ENCODE results near the gene PTGER4.
A peak's percentile ranks its signal among the peaks of the same experiment; 100 is the strongest.

The PTGER4 gene

GRCh38 chr5:40682154-40683017 lies 2.7 kb downstream of the PTGER4 start:
- Histone ChIP-seq H3K4me3 (ENCODE audit: low read length) (peak overlapping the region; percentile 75), H3K27ac (ENCODE audit: low read length) (no peak overlapping the region), H3K4me1 (ENCODE audit: control insufficient read depth, low read depth, low read length) (peaks cover 7% of the 10 kb centered on the region)

GRCh38 chr5:40683305-40683704 lies 3.6 kb downstream of the PTGER4 start:
- H3K36me3 ChIP-seq (ENCODE audit: control insufficient read depth, low read depth, low read length), result no peaks in the 10 kb centered on the region
- no peak overlapping the region for H3K4me3 ChIP-seq (ENCODE audit: low read length)
- H3K4me1 ChIP-seq (ENCODE audit: control insufficient read depth, low read depth, low read length), result peaks cover 5% of the 10 kb centered on the region
- H3K27me3 ChIP-seq (ENCODE audit: control insufficient read depth, insufficient read depth, low read length), result peaks cover 43% of the 10 kb centered on the region
- no peak overlapping the region for H3K27ac ChIP-seq (ENCODE audit: low read length)
- H3K9me3 ChIP-seq (ENCODE audit: control insufficient read depth, low read depth, low read length), result no peaks in the 10 kb centered on the region
- H3K9ac ChIP-seq (ENCODE audit: low read length), result no peak overlapping the region

More at GRCh38 chr5:40682154-40683017, 2.7 kb downstream of the PTGER4 start:
- H3K9ac ChIP-seq (ENCODE audit: low read length), result no peak overlapping the region
- no peaks in the 10 kb centered on the region for H3K9me3 ChIP-seq (ENCODE audit: control insufficient read depth, low read depth, low read length)
- no peaks in the 10 kb centered on the region for H3K36me3 ChIP-seq (ENCODE audit: control insufficient read depth, low read depth, low read length)
- peaks cover 51% of the 10 kb centered on the region for H3K27me3 ChIP-seq (ENCODE audit: control insufficient read depth, insufficient read depth, low read length)

GRCh38 chr5:40685193-40685592 lies 5.5 kb downstream of the PTGER4 start:
- Histone ChIP-seq H3K27me3 (ENCODE audit: control insufficient read depth, insufficient read depth, low read length) (peaks cover 35% of the 10 kb centered on the region), H3K9me3 (ENCODE audit: control insufficient read depth, low read depth, low read length) (no peaks in the 10 kb centered on the region), H3K27ac (ENCODE audit: low read length) (no peak overlapping the region), H3K9ac (ENCODE audit: low read length) (no peak overlapping the region), H3K4me1 (ENCODE audit: control insufficient read depth, low read depth, low read length) (no peaks in the 10 kb centered on the region), H3K4me3 (ENCODE audit: low read length) (no peak overlapping the region), H3K36me3 (ENCODE audit: control insufficient read depth, low read depth, low read length) (no peaks in the 10 kb centered on the region)

- Histone ChIP-seq H3K27me3 (ENCODE audit: control insufficient read depth, insufficient read depth, low read length) (peaks cover 27% of the 10 kb centered on the region), H3K4me3 (ENCODE audit: low read length) (no peak overlapping the region), H3K27ac (ENCODE audit: low read length) (no peak overlapping the region), H3K36me3 (ENCODE audit: control insufficient read depth, low read depth, low read length) (no peaks in the 10 kb centered on the region), H3K9ac (ENCODE audit: low read length) (no peak overlapping the region), H3K4me1 (ENCODE audit: control insufficient read depth, low read depth, low read length) (no peaks in the 10 kb centered on the region), H3K9me3 (ENCODE audit: control insufficient read depth, low read depth, low read length) (no peaks in the 10 kb centered on the region)
Measured at GRCh38 chr5:40685976-40686486, 6.3 kb downstream of the PTGER4 start.

DNA sequence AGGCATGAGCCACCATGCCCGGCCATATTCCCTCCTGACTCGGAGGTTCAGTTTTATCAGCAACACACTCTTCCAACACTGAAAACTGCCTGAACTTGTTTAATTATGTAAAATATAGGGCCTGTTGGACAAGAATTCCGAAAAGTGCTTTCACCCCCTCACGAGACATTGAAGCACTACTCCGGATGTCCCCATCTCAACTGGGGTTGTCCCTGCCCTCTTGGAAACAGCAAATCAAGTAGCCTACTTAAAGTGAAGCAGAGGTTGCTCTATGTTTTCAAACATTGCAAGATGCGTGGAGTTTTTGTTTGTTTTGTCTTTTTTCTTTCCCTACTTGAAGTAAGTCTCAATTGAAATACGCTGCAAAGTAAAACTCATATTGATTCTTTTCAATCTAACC lies 7.6 kb downstream of the PTGER4 start:
- Histone ChIP-seq H3K4me3 (ENCODE audit: low read length) (no peak overlapping the region), H3K27me3 (ENCODE audit: control insufficient read depth, insufficient read depth, low read length) (peaks cover 14% of the 10 kb centered on the region), H3K27ac (ENCODE audit: low read length) (no peak overlapping the region), H3K9me3 (ENCODE audit: control insufficient read depth, low read depth, low read length) (no peaks in the 10 kb centered on the region), H3K36me3 (ENCODE audit: control insufficient read depth, low read depth, low read length) (no peaks in the 10 kb centered on the region), H3K4me1 (ENCODE audit: control insufficient read depth, low read depth, low read length) (no peaks in the 10 kb centered on the region), H3K9ac (ENCODE audit: low read length) (no peak overlapping the region)

DNA sequence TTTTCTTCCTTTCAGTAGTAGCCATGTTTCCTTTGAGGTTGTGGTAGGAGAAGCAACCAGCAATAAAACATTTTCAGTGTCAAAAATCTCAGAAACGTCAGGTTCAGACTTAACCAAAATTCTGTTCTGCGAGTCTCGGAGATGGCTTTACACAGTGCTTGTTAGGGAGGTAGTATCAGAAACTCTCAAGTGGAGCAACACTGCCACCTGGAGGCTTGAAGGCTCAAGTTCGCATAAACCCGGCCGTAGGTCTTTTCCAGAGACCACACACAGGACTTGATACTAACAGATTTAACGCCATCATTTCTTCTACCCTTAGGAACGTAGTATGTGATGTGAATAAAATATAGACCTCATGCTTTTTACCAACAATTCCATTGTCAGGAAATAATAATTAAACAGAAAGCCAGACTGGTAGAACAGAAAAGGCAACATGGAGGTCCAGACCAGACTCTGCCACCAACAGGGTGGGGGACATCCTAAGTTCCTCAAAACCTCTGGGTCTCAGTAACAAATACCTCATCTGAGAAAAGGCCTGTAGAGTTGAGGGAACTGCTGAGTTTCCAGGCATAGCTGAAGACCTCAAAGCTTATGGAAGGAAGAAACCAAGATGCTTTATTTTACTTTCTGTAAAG lies 8.5 kb downstream of the PTGER4 start:
- Histone ChIP-seq H3K4me1 (ENCODE audit: control insufficient read depth, low read depth, low read length) (no peaks in the 10 kb centered on the region), H3K27me3 (ENCODE audit: control insufficient read depth, insufficient read depth, low read length) (peaks cover 4% of the 10 kb centered on the region), H3K9ac (ENCODE audit: low read length) (no peak overlapping the region), H3K9me3 (ENCODE audit: control insufficient read depth, low read depth, low read length) (no peaks in the 10 kb centered on the region), H3K36me3 (ENCODE audit: control insufficient read depth, low read depth, low read length) (no peaks in the 10 kb centered on the region), H3K27ac (ENCODE audit: low read length) (no peak overlapping the region), H3K4me3 (ENCODE audit: low read length) (no peak overlapping the region)

DNA sequence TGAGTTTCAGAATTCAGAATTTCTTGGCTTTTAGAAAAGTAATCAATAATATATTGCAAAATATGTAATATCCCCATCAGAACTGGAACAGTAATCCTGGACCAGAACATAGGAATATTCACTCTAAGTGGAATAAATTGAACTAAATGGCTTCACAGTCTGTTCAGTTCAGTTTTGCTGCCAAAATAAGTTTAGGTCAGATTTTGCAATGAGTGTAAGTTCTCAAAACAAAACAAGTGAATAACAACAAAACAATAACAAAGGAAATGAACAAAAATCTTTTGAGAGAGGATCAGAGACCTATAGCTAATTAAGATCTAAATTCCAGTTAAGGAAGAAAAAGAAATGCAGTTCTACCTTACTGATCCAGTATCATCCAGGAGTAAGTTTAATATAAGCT lies 9.3 kb downstream of the PTGER4 start:
- Histone ChIP-seq H3K36me3 (ENCODE audit: control insufficient read depth, low read depth, low read length) (no peaks in the 10 kb centered on the region), H3K9me3 (ENCODE audit: control insufficient read depth, low read depth, low read length) (no peaks in the 10 kb centered on the region), H3K4me3 (ENCODE audit: low read length) (no peak overlapping the region), H3K4me1 (ENCODE audit: control insufficient read depth, low read depth, low read length) (no peaks in the 10 kb centered on the region), H3K27me3 (ENCODE audit: control insufficient read depth, insufficient read depth, low read length) (no peaks in the 10 kb centered on the region), H3K27ac (ENCODE audit: low read length) (no peak overlapping the region), H3K9ac (ENCODE audit: low read length) (no peak overlapping the region)

GRCh38 chr5:40689438-40689837 lies 9.7 kb downstream of the PTGER4 start:
- H3K9me3 ChIP-seq (ENCODE audit: control insufficient read depth, low read depth, low read length), result peaks cover 2% of the 10 kb centered on the region
- H3K9ac ChIP-seq (ENCODE audit: low read length), result no peak overlapping the region
- H3K4me1 ChIP-seq (ENCODE audit: control insufficient read depth, low read depth, low read length), result no peaks in the 10 kb centered on the region
- H3K36me3 ChIP-seq (ENCODE audit: control insufficient read depth, low read depth, low read length), result no peaks in the 10 kb centered on the region
- H3K27ac ChIP-seq (ENCODE audit: low read length), result no peak overlapping the region
- no peaks in the 10 kb centered on the region for H3K27me3 ChIP-seq (ENCODE audit: control insufficient read depth, insufficient read depth, low read length)
- H3K4me3 ChIP-seq (ENCODE audit: low read length), result no peak overlapping the region

DNA sequence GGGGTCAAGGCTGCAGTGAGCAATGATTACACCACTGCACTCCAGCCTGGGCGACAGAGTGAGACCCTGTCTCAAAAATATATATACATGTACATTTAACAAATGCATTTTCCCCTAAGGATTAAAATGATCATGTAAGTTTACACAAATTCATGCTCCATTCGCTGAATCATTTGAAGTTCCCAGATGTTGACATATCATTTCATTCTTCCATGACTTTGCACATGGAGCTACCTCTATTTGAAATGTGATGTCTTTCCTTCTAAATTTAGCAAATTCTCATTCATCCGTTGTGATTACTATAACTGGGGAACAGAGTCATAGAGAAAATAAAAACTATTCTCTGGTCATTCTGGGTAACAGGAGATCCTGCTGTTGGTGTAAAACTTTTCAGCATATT lies 10.6 kb downstream of the PTGER4 start:
- no peak overlapping the region for H3K27ac ChIP-seq (ENCODE audit: low read length)
- no peak overlapping the region for H3K4me3 ChIP-seq (ENCODE audit: low read length)
- no peaks in the 10 kb centered on the region for H3K4me1 ChIP-seq (ENCODE audit: control insufficient read depth, low read depth, low read length)
- H3K9me3 ChIP-seq (ENCODE audit: control insufficient read depth, low read depth, low read length), result peaks cover 3% of the 10 kb centered on the region
- no peaks in the 10 kb centered on the region for H3K27me3 ChIP-seq (ENCODE audit: control insufficient read depth, insufficient read depth, low read length)
- no peak overlapping the region for H3K9ac ChIP-seq (ENCODE audit: low read length)
- H3K36me3 ChIP-seq (ENCODE audit: control insufficient read depth, low read depth, low read length), result no peaks in the 10 kb centered on the region

DNA sequence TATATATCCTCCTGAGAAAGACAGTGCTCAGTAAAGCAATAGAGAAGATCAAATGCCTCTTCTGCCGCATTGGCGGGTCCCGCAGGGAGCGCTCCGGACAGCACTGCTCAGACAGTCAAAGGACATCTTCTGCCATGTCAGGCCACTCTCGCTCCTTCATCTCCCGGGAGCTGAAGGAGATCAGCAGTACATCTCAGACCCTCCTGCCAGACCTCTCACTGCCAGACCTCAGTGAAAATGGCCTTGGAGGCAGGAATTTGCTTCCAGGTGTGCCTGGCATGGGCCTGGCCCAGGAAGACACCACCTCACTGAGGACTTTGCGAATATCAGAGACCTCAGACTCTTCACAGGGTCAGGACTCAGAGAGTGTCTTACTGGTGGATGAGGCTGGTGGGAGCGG lies 12.2 kb downstream of the PTGER4 start:
- Histone ChIP-seq H3K36me3 (ENCODE audit: control insufficient read depth, low read depth, low read length) (no peaks in the 10 kb centered on the region), H3K27ac (ENCODE audit: low read length) (no peak overlapping the region), H3K27me3 (ENCODE audit: control insufficient read depth, insufficient read depth, low read length) (no peaks in the 10 kb centered on the region), H3K4me1 (ENCODE audit: control insufficient read depth, low read depth, low read length) (no peaks in the 10 kb centered on the region), H3K9ac (ENCODE audit: low read length) (no peak overlapping the region), H3K4me3 (ENCODE audit: low read length) (no peak overlapping the region), H3K9me3 (ENCODE audit: control insufficient read depth, low read depth, low read length) (peaks cover 3% of the 10 kb centered on the region)

GRCh38 chr5:40694433-40694832 lies 14.7 kb downstream of the PTGER4 start:
- Histone ChIP-seq H3K9ac (ENCODE audit: low read length) (no peak overlapping the region), H3K4me1 (ENCODE audit: control insufficient read depth, low read depth, low read length) (no peaks in the 10 kb centered on the region), H3K9me3 (ENCODE audit: control insufficient read depth, low read depth, low read length) (peaks cover 3% of the 10 kb centered on the region), H3K27ac (ENCODE audit: low read length) (no peak overlapping the region), H3K36me3 (ENCODE audit: control insufficient read depth, low read depth, low read length) (no peaks in the 10 kb centered on the region), H3K4me3 (ENCODE audit: low read length) (no peak overlapping the region), H3K27me3 (ENCODE audit: control insufficient read depth, insufficient read depth, low read length) (no peaks in the 10 kb centered on the region)
